ENCODE results near the gene PDE11A. TPM values are rescaled to one million over a fixed set of nuclear protein-coding genes. Genes with fewer than 3 reads are reported as not detected.
"Not testable (repeated sequence)": the region's sequence is repeated elsewhere in the genome, so short reads cannot be mapped to it uniquely, and the experiment has no call there.

PDE11A gene
- total RNA-seq, 1 experiment from 2014 or later, result 0.24 TPM

GRCh38 chr2:178074123-178075005, 1.8 kb upstream of the PDE11A start:
- DNase-seq (ENCODE audit: low read depth), result peak; percentile 65

- DNase-seq (ENCODE audit: low read depth), result no peak
These were observed 586 bp downstream of the PDE11A start for GRCh38 chr2:178072000-178072382.

GRCh38 chr2:178070824-178071223, 1.8 kb downstream of the PDE11A start:
- DNase-seq (ENCODE audit: low read depth), result no peak

GRCh38 chr2:178069551-178069950, 3.0 kb downstream of the PDE11A start:
- DNase-seq (ENCODE audit: low read depth), result no peak

- DNase-seq (ENCODE audit: low read depth), result no peak
These were observed 3.6 kb downstream of the PDE11A start for GRCh38 chr2:178068823-178069454.

- DNase-seq (ENCODE audit: low read depth), result peak; percentile 61
These were observed 5.5 kb downstream of the PDE11A start for GRCh38 chr2:178066890-178067669.

GRCh38 chr2:178066324-178066723, 6.3 kb downstream of the PDE11A start:
- DNase-seq (ENCODE audit: low read depth), result no peak

- DNase-seq (ENCODE audit: low read depth), result no peak
These were observed 12.9 kb downstream of the PDE11A start for GRCh38 chr2:178059681-178060080.

- DNase-seq (ENCODE audit: low read depth), result no peak
These were observed 13.5 kb downstream of the PDE11A start for GRCh38 chr2:178059111-178059510.

- no peak for DNase-seq (ENCODE audit: low read depth)
These were observed 15.3 kb downstream of the PDE11A start for GRCh38 chr2:178057179-178057680.

- DNase-seq (ENCODE audit: low read depth), result no peak
These were observed 16.2 kb downstream of the PDE11A start for GRCh38 chr2:178056345-178056744.

GRCh38 chr2:178051257-178051656, 21.3 kb downstream of the PDE11A start:
- not testable (repeated sequence) for DNase-seq (ENCODE audit: low read depth)

- DNase-seq (ENCODE audit: low read depth), result no peak
These were observed 25.2 kb downstream of the PDE11A start for GRCh38 chr2:178047391-178047790.

GRCh38 chr2:178044836-178045235, 27.7 kb downstream of the PDE11A start:
- no peak for DNase-seq (ENCODE audit: low read depth)

- DNase-seq (ENCODE audit: low read depth), result no peak
These were observed 29.3 kb downstream of the PDE11A start for GRCh38 chr2:178043266-178043665.

- not testable (repeated sequence) for DNase-seq (ENCODE audit: low read depth)
These were observed 39.0 kb downstream of the PDE11A start for GRCh38 chr2:178033583-178033982.

- no peak for DNase-seq (ENCODE audit: low read depth)
These were observed 43.2 kb downstream of the PDE11A start for GRCh38 chr2:178029342-178029741.

GRCh38 chr2:178025551-178026185, 46.9 kb downstream of the PDE11A start:
- DNase-seq (ENCODE audit: low read depth), result no peak

- DNase-seq (ENCODE audit: low read depth), result no peak
These were observed 54.4 kb downstream of the PDE11A start for GRCh38 chr2:178018141-178018540.

GRCh38 chr2:178016612-178017011, 56.0 kb downstream of the PDE11A start:
- no peak for DNase-seq (ENCODE audit: low read depth)

- no peak for DNase-seq (ENCODE audit: low read depth)
These were observed 59.9 kb downstream of the PDE11A start for GRCh38 chr2:178012639-178013038.

GRCh38 chr2:178009813-178010212, 62.8 kb downstream of the PDE11A start:
- DNase-seq (ENCODE audit: low read depth), result no peak

All from RPMI7951 (cell line).